HEK293 (cell line): ENCODE data around the gene MNX1.

Experiments
- ATF2 ChIP-seq: fragments of 450-650 bp; formaldehyde crosslinking; IDR thresholded peaks from 2 replicates; pipeline ENCODE4 v1.5.1; 2016; ENCODE audit warnings: missing biosample characterization, missing genetic modification characterization, low read depth
- CTCF ChIP-seq: fragments of 450-650 bp; formaldehyde crosslinking; IDR thresholded peaks from 2 replicates; pipeline ENCODE4 v1.5.1; 2016; ENCODE audit warnings: missing biosample characterization, missing genetic modification characterization
- ELK4 ChIP-seq: IDR thresholded peaks from 2 replicates; pipeline ENCODE4 v1.6.1; 2011; ENCODE audit warnings: mild to moderate bottlenecking, low read depth, low read length, borderline replicate concordance
- TCF7L2 ChIP-seq: IDR thresholded peaks from 2 replicates; pipeline ENCODE4 v1.6.1; 2011; ENCODE audit warnings: low read depth, mild to moderate bottlenecking, inconsistent platforms, low read length, moderate library complexity, borderline replicate concordance
- YY1 ChIP-seq: fragments of 450-650 bp; formaldehyde crosslinking; IDR thresholded peaks from 2 replicates; pipeline ENCODE4 v1.5.1; 2018; ENCODE audit warnings: missing biosample characterization, missing genetic modification characterization
- ZBTB7A ChIP-seq: fragments of 450-650 bp; formaldehyde crosslinking; IDR thresholded peaks from 2 replicates; pipeline ENCODE4 v1.5.1; 2016; ENCODE audit warnings: low read depth, missing biosample characterization, missing genetic modification characterization
- ZNF140 ChIP-seq: fragments of 450-650 bp; formaldehyde crosslinking; IDR thresholded peaks from 2 replicates; pipeline ENCODE4 v1.5.1; 2016; ENCODE audit warnings: missing biosample characterization, missing genetic modification characterization
- ZNF292 ChIP-seq: fragments of 450-650 bp; formaldehyde crosslinking; IDR thresholded peaks from 2 replicates; pipeline ENCODE4 v1.5.1; 2016; ENCODE audit warnings: low read depth, missing biosample characterization, missing genetic modification characterization, borderline replicate concordance
- ZNF350 ChIP-seq: fragments of 450-650 bp; formaldehyde crosslinking; IDR thresholded peaks from 2 replicates; pipeline ENCODE4 v1.5.0; 2017; ENCODE audit warnings: missing biosample characterization, mild to moderate bottlenecking, missing genetic modification characterization
- ZNF701 ChIP-seq: fragments of 450-650 bp; formaldehyde crosslinking; IDR thresholded peaks from 2 replicates; pipeline ENCODE4 v1.5.1; 2016; ENCODE audit warnings: missing biosample characterization, missing genetic modification characterization
- ZNF704 ChIP-seq: fragments of 450-650 bp; formaldehyde crosslinking; IDR thresholded peaks from 2 replicates; pipeline ENCODE4 v1.5.1; 2016; ENCODE audit warnings: missing biosample characterization, missing genetic modification characterization
- ZNF768 ChIP-seq: fragments of 450-650 bp; formaldehyde crosslinking; IDR thresholded peaks from 2 replicates; pipeline ENCODE4 v1.5.1; 2018; ENCODE audit warnings: missing biosample characterization, mild to moderate bottlenecking, missing genetic modification characterization
- ZNF830 ChIP-seq: fragments of 450-650 bp; IDR thresholded peaks from 2 replicates; pipeline ENCODE4 v1.5.0; 2018; ENCODE audit warnings: missing biosample characterization, missing genetic modification characterization, low read depth, mild to moderate bottlenecking, moderate library complexity

- TF ChIP-seq ZNF701 (no peak), ZNF350 (tag by site-specific recombination) (no peak), ZNF704 (tag by site-specific recombination) (no peak), ZNF830 (no peak), ZNF140 (tag by site-specific recombination) (no peak), ELK4 (no peak), ZBTB7A (tag by site-specific recombination) (no peak), CTCF (tag by site-specific recombination) (no peak), TCF7L2 (no peak), ZNF292 (tag by site-specific recombination) (no peak), ZNF768 (no peak), ATF2 (no peak), YY1 (no peak)
Measured at GRCh38 chr7:157047148-157047547, 36.7 kb upstream of the MNX1 start.
